ENCODE results near the gene VILL.

- TF ChIP-seq POLR2A (IDR thresholded peaks at IDR 0.05; ENCODE audit: low read depth, low read length) (no peak), TAF1 (IDR thresholded peaks at IDR 0.05; ENCODE audit: borderline replicate concordance, low read depth, low read length) (no peak), POLR2AphosphoS5 (IDR thresholded peaks at IDR 0.05; ENCODE audit: low read depth, low read length) (no peak)
Observed at GRCh38 chr3:37997791-37998370, 7.3 kb downstream of the VILL start.

Measured in GM12892 (cell line).